GM21360 (cell line): ENCODE results near the gene PPP6R3.
"Not testable (repeated sequence)": the region's sequence is repeated elsewhere in the genome, so short reads cannot be mapped to it uniquely, and the experiment has no call there.

Source experiments
- ATAC-seq: cut with Tn5 transposase; IDR thresholded peaks from one replicate; pipeline ENCODE4 v1.9.1; 2021; ENCODE audit warnings: mild to moderate bottlenecking, moderate library complexity; ENCODE audit not compliant: unreplicated experiment

Gene PPP6R3

DNA sequence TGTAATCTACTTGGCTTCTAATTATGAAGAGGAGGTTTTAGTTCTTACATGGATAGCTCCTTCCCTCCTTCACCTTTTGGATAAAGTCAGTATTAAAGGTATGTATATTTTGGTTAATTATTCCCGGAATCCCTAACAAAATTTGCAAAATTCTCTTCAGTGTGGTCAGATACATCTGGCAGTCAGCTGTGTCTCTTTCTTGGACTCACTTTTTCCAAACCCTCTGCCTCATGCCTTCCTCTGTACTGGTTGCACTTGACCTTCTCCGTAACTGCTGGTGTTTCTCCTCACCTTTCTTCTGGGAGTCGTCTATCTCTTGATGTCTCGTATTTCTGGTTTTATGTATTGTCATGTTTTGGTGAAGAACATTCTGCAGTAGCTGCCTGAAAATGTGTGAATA, 62.5 kb downstream of the PPP6R3 start:
- no peak for ATAC-seq

DNA sequence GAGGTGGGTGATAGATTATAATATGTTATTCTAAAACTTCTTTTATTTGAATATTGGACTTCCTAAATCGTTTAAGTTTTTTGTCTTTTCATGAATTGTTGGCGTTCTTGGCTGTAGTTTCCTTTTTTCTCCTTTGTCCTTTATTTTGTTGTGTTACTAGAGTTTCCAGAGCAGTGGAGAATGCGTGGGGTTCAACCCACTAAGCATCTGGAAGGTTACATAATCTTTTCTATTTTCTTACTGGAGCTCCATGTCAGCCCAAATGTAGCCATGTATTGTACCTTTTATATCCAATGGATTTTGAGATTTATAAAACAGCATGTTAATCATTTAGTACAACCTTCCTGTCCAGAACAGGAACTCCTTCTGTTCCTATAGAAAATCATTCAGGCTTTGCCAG, 63.2 kb downstream of the PPP6R3 start:
- no peak for ATAC-seq

DNA sequence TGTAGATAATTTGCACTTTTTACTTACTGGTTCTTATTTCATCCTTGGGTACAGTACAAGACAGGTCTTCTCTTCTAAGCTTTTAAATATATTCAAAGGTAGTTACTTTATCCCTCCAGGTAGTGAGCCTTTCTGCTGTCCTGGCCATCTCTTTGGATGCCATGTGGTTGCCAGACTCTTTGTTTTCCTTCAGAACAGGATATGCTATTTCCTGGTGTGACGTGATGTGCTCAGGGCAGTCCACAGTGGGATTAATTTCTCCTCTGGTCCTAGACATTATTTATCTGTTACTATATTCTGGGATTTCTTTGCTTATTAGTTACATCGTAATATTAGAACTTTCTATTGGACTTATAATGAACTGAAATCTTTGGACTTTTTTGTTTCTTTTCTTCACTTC, 63.7 kb downstream of the PPP6R3 start:
- no peak for ATAC-seq

DNA sequence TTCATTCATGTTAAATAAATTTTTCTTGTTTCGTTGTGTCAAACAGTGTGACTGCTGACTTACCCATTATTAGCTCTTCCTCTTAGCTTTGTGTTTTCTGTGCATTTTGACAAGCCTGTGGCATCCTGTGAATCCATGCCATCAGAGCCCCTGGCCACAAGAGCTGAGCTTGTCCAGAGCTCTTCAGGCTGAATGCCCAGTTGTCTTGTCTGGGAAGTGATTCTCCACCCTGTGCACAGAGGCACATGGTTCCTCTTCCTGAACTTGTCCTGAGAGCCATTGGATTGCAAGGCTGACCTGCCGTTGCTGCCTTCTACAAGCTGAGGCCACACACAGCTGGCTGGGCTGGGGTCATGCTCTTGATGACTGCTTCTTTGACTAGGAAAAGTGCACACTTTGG, 64.1 kb downstream of the PPP6R3 start:
- no peak for ATAC-seq

DNA sequence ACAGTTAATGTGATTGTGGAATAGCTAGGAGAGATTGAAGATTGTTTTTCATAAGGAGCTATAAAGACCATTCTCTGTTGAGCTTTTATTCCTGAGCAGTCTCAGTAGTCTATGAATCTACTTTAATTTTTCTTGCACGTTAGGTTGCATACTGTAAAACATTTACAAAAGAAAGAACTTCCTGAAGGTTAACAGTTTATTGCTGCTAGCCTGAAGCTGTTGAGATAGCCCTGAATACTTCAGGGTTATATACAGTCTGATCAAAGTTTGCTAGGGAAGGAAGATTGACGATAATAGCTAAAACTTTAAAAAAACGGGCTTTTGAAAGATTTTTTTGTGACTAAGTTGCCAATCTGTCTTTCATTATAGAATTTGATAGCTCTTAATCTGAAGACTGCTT, 64.8 kb downstream of the PPP6R3 start:
- ATAC-seq: no peak

DNA sequence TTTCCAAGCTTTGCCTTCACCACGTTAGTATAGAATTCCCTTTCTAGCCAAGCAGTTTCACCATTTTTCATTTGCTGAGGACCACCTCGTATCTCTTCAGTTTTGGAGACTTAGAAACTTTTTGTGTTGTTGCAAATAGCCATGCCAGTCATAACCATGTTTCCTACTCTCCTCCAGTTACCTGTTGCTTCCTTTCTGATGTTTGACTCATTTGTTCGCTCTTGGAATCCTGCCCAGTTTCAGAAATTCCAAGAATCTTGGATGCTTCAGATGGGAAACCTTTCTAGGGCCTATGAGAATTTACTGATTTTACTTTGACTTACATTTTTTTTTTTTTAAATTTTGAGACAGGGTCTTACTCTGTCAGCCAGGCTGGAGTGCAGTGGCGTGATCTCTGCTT, 65.4 kb downstream of the PPP6R3 start:
- no peak for ATAC-seq

DNA sequence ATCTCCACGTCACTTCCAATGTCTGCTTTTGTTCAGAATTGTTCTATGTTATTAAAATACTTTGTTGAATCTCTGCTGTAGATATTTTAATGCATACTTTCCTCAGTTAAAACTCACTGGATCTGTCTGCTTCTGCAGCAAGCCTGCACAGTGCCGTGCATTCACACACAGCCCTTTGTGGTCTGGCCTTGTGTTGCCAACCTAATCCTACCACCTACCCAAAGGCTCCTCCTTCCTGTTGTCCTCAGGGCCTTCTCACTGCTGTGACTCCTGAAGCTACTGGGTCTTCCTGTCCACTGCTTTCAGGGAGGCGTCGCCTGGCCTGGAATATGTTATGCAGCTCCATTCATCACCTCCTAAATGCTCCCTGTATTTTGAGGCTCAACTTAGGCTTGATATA, 67.0 kb downstream of the PPP6R3 start:
- no peak for ATAC-seq

DNA sequence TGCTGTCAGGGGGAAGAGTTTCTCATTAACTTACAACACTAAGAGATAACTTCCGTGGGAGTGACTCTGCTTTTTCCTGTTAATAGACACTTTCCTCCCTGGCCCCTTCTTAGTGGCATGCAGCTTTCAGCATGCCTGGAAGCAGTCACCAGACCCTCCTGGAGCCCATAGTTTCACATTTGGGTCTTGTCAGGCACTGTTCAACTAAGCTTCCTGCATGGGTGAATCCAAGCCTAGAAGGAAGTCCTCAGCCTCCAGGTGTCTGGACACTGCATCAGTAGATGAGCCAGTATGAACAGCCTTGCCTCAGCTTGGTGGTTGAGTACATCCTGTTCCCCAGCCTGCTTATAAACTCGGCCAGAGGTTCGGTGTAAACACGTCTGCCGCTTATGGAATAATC, 68.1 kb downstream of the PPP6R3 start:
- no peak for ATAC-seq

DNA sequence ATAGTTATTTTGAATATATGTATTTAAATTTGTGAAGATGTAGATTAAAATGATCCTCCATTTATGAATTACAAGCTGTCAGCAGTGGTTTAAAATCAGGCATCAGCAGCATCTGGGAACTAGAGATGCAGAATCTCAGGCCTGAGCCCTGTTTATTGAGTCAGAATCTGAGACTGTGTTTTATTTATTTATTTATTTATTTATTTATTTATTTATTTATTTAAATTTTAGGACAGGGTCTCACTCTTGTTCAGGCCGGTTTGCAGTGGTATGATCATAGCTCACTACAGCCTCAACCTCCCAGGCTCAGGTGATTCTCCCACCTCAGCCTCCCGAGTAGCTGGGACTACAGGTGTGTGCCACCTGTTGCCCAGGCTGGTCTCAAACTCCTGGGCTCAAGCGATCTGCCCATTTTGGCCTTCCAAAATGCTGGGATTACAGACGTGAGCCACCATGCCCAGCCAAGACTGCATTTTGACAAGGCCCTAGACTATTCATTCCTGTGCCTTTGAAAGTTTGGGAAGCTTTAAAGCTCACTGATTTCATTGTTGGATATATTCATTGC, 70.7 kb downstream of the PPP6R3 start:
- no peak for ATAC-seq

DNA sequence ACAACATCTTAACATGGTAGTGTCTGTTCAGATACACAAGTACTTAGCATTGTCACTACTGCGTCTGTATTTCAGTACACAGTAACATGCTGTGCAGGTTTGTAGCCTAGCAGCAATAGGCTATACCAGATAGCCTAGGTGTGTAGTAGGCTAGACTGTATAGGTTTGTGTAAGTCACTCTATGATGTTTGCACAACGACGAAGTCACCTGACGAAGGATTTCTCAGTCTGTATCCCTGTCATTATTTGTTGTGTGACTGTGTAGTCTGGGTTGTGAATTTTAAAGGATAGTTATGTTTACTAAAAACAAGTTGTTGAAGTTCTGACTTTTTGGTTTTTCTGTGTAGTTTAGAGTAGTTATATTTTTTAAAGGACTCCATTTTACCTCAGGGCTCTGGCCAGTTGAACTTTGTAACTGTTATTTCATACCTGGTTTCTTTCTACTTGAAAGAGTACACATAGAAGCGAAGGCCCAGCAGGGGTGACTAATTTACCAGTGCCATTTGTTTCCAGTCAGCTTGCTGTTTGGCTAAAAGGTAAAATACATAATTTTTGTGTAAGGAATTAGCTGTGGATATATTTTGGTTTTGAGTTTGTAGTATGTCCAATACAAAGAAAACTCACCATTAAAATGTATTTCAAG, 72.3 kb downstream of the PPP6R3 start:
- no peak for ATAC-seq

DNA sequence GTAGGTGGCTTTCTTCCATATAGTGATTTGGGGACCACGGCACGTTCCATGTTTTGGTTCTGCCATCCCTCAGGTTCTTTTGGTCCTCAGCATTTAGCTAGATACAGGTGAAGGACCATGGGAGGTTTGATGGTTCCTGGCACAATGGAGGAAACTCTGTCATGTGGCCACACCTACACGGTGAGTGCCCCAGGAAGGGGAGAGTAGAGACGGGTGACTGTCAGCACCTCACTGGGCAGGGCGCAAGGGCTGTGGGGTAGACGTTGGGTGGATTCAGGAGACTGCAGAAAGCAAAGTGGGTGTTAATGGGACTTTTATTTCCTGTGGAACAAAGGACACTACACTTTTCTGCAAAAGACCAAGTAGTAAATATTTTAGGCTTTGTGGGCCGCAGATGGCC, 73.4 kb downstream of the PPP6R3 start:
- no peak for ATAC-seq

DNA sequence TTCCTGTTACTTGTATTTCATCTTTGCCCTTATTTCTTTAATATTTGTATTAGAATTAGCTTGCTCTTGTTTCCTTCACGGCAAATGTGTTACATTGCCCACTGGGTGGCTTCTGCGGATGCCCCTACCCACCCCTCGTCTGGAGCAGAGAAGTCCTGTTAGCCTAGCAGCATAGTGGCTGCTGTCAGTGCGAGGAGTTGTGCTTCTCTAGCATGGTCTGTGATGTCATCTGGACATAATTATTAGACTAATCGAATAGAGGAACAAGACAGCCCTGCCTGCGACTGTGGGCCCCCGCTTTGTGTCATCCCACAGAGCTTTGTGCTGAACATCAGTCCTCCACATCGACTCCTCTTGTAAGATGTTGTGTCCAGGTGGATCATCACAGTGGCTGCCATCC, 74.5 kb downstream of the PPP6R3 start:
- ATAC-seq: no peak

DNA sequence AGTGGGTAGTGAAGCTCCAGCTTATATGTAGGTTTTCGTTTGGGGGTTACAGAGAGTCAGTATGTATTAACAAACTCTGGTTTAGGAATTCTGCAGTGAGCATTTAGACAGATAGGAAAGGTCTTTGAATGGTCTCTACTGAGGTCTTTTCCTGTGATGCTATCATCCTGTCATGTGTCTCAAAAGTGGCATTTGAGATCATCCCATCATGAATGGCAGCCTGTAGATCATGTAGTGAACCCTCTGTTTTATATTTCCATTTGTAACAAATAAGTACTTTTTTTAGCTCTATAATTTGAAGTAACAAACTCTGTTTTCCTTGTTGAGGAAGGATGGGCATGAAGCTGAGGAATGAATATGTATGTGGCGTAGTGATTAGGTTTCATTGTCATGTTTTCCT, 76.2 kb downstream of the PPP6R3 start:
- no peak for ATAC-seq

DNA sequence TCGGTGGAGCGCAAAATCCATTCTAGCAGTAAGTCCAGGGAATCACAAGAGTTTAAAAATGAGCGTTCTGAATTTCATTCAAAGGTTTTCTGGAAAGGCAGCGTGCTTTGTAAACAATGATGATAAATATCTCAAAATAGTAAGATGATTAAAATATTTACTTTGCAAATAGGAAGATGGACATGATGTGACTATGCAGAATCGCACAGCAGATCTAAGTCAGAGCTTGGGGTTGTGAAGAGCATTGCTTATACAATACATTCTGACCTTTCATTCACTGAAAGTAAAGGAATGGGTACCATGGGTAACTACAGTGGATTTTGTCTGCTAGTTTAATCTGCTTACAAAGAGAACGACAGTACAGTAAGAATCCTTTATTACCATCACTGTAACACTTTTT, 77.5 kb downstream of the PPP6R3 start:
- no peak for ATAC-seq

DNA sequence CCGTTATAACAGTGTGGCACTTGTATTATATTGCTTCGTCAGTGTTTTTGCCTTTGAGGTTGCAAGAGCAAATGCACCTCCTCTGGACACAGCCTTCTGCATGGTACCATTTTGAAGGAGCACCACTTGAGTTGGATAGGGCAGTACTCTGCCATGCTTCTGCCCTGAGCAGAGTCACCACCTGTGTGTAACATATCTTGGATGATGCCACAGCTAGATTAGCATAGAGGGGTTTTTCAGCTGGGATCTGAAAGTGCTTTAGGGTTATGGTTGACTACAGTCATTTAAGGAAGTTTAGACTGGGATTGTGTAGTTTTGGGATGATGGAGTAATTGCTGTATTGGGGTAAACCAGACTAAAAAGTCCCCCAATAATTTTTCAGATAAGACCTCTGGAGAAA, 78.8 kb downstream of the PPP6R3 start:
- no peak for ATAC-seq

DNA sequence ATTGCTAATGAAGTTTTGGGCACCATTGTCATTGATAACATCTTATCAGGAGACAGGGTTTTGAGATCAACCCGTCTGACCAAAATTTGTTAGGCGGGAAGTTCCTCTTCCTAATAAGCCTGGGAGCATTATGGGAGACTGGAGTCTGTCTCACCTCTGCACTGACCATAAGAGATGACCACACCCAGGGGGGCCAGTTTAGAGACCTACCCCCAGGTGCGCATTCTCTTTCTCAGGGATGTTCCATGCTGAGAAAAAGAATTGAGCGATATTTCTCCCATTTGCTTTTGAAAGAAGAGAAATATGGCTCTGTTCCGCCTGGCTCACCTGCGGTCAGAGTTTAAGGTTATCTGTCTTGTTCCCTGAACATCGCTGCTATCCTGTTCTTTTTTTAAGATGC, 80.0 kb downstream of the PPP6R3 start:
- ATAC-seq: not testable (repeated sequence)

DNA sequence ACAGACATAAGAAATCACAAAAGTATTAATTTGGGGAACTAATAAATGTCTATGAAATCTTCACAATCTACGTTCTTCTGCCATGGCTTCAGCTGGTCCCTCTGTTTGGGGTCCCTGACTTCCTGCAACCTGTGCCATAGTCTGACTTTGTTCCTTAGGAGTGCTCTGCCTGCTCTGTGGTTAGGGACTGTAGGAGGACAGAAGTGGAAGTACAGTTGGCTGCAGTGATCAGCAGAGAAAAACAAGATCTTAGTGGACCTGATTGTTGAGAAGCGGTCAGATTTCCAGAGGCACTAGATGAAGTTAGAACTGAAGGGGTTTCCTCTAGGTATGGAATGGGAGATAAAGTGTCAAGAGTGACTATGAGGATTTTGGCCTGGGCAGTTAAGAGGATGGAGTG, 80.6 kb downstream of the PPP6R3 start:
- ATAC-seq: no peak

DNA sequence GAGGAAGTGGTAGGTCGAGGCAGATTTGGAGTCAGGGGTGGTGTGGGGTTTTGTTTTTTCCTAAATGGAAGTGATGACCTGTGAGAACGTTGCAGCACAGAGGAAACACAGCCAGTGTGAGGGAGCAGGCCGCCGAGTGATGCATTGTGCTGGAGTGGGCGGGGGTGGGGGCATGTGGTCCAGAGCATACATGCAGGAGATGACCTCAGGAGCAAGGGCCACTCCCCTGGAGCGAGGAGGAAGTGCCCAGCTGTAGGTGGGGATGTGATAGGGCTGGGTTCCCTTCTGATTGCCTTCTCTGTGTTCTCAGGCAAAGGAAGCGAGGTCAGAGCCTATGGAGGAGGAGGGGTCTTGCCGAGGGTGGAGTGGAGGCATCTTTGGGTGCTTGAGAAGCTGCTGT, 81.4 kb downstream of the PPP6R3 start:
- no peak for ATAC-seq

DNA sequence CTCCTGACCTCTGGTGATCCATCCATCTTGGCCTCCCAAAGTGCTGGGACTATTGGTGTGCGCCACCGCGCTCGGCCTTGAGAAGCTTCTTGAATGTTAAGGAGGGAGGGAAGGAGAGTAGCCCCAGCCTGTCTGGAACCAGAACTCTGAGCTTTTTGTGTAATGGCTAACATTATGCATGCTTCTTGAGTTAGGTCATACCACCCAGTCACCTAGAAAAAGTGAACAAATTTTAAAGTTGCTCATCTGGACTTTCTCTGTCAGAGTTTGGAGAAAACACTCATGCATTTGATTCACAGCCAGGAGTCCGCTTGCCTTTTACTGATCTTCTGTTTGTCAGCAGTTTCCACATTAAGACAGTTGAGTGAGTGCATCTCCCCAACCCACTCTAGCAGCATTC, 82.1 kb downstream of the PPP6R3 start:
- no peak for ATAC-seq

DNA sequence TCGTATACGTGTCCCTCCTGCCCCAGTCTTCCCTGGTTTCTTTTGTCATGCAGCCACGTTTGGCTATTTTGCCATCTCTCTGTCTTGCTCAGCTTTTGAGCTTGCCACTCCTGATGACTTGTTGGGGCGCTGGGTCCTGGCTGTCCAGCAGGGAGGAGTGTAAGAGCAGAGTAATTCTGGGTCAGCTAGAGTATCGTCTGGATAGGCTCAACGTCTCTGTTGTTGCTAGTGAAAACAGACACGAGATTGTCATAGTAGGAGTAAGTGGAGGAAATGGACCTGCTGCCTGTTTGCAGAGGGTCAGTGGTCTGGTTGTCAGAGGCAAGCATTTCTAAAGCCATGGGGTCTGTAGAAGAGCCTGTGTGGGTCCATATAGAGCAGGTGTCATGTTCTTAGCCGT, 83.0 kb downstream of the PPP6R3 start:
- no peak for ATAC-seq

DNA sequence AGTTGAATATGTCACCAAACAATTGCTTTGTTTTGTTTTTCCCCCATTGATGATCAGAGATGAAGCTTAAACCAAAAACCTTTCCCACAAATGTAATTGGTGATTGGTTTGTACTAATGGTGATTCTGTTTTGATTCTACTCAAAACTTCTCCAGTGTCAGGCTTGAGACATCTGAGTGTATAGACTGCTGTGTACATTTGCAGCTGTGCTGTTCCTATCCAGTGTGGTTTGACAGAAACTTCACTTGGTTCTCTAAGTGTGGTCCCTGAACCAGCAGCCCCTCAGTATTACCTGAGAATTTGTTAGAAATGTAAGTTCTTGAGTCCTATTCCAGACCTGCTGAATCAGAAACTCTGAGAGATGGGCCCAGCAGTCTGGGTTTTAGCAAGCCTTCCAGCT, 84.8 kb downstream of the PPP6R3 start:
- no peak for ATAC-seq

DNA sequence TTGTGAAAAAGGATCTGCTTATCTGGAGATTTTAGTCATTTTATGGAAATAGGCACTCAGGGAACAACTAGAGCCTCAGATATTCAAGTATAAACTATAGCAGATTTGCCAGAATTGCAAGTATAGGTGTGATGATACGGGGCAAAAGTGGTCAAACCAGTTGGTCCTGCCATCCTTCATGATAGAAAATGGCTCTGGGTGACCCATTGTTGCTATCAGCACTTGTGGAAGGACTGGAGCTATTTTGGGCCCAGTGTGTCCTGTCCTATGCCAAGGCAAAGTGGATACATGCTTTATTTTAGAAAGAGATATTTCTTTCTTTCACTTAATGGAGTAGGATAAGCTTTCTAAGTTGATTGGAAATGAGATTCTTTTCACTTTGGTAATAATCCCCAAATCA, 85.2 kb downstream of the PPP6R3 start:
- no peak for ATAC-seq

DNA sequence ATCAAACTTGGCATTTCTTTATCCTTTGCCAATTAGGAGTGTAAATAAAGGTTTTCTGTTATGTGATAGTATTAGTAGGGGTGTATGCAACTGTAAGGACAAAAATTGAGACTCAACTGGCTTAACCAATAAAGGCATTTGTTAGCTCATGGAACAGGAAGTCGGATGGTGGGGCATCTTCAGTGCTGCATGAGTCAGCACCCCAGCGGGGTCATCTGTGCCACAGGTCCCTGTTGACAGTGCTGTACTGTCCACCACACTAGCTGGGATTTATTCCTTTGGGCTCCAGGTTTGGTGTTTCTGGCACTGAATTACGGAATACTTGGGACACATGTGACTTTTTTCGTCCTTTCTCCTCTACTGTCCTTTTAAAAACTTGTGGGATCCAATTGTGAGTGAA, 86.0 kb downstream of the PPP6R3 start:
- no peak for ATAC-seq
